SK-N-SH treated with all-trans-retinoic acid at 6 μM for 48 hours (cell line): ENCODE data around the gene HLF.

ENCODE experiments used
- BACH2 ChIP-seq: fragments of 250-450 bp; sonication (Bioruptor Pico); IDR thresholded peaks from 2 replicates; pipeline ENCODE4 v1.9.0; 2021; ENCODE audit warnings: mild to moderate bottlenecking, borderline replicate concordance
- CREB5 ChIP-seq: fragments of 250-450 bp; sonication (Bioruptor Pico); IDR thresholded peaks from 2 replicates; pipeline ENCODE4 v1.5.1; 2020; ENCODE audit warnings: low read depth, mild to moderate bottlenecking, moderate library complexity
- CSDC2 ChIP-seq: fragments of 250-450 bp; sonication (Bioruptor Pico); IDR thresholded peaks from 2 replicates; pipeline ENCODE4 v1.5.0; 2020; ENCODE audit warnings: mild to moderate bottlenecking, moderate library complexity
- ESRRG ChIP-seq: fragments of 250-450 bp; sonication (Bioruptor Pico); IDR thresholded peaks from 2 replicates; pipeline ENCODE4 v1.6.1; 2021; ENCODE audit warnings: mild to moderate bottlenecking
- GLIS3 ChIP-seq: fragments of 250-450 bp; sonication (Bioruptor Pico); IDR thresholded peaks from 2 replicates; pipeline ENCODE4 v1.5.0; 2020; ENCODE audit warnings: mild to moderate bottlenecking, moderate library complexity
- ISL1 ChIP-seq: fragments of 250-450 bp; sonication (Bioruptor Pico); IDR thresholded peaks from 2 replicates; pipeline ENCODE4 v2.1.2; 2022; ENCODE audit warnings: mild to moderate bottlenecking, moderate library complexity
- OSR1 ChIP-seq: fragments of 250-450 bp; sonication (Bioruptor Pico); IDR thresholded peaks from 2 replicates; pipeline ENCODE4 v1.8.0; 2022; ENCODE audit warnings: moderate library complexity, mild to moderate bottlenecking, inconsistent platforms
- PATZ1 ChIP-seq: fragments of 250-450 bp; sonication (Bioruptor Pico); IDR thresholded peaks from 2 replicates; pipeline ENCODE4 v1.8.0; 2020; ENCODE audit warnings: mild to moderate bottlenecking, moderate library complexity, borderline replicate concordance
- RARB ChIP-seq: fragments of 250-450 bp; sonication (Bioruptor Pico); IDR thresholded peaks from 2 replicates; pipeline ENCODE4 v1.8.0; 2021; ENCODE audit warnings: mild to moderate bottlenecking, moderate library complexity
- TCF4 ChIP-seq: fragments of 250-450 bp; sonication (Bioruptor Pico); IDR thresholded peaks from 2 replicates; pipeline ENCODE4 v1.8.0; 2021; ENCODE audit warnings: mild to moderate bottlenecking, moderate library complexity, borderline replicate concordance
- ZC3H10 ChIP-seq: fragments of 250-450 bp; sonication (Bioruptor Pico); IDR thresholded peaks from 2 replicates; pipeline ENCODE4 v1.5.1; 2021; ENCODE audit warnings: mild to moderate bottlenecking, moderate library complexity
- ZFP3 ChIP-seq: fragments of 250-450 bp; sonication (Bioruptor Pico); IDR thresholded peaks from 2 replicates; pipeline ENCODE4 v1.5.0; 2020; ENCODE audit warnings: mild to moderate bottlenecking, moderate library complexity
- ZNF565 ChIP-seq: fragments of 450-650 bp; formaldehyde crosslinking; conservative IDR thresholded peaks from 2 replicates; pipeline ENCODE4 v1.5.0; 2020; ENCODE audit warnings: low read depth, mild to moderate bottlenecking, moderate library complexity
- ZNF70 ChIP-seq: fragments of 450-650 bp; formaldehyde crosslinking; IDR thresholded peaks from 2 replicates; pipeline ENCODE4 v1.5.0; 2020; ENCODE audit warnings: mild to moderate bottlenecking, moderate library complexity

DNA sequence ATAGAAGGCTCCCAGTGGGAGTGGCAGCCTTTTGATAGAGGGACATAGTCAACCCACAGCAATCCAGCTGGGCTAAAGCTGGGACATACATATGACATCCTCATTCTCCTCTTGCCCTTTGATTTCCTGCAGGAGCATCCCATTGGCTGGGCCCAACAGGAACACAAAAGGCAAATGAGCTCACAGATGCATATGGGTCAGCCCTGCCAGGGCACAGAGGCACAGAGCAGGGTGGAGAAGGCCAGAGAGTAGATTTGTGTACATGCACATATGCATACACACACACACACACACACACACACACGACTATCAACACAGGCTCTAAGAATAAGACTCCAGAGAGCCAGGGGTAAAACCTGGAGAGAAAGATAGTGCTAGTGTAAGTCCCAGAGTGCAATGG lies 98.3 kb downstream of the HLF start:
- TF ChIP-seq PATZ1 (CRISPR knock-in tag) (no peak), ISL1 (CRISPR knock-in tag) (no peak), ZC3H10 (CRISPR knock-in tag) (no peak), ZNF70 (CRISPR knock-in tag) (no peak), BACH2 (no peak), OSR1 (no peak), TCF4 (CRISPR knock-in tag) (no peak), ZFP3 (no peak), CSDC2 (CRISPR knock-in tag) (no peak), ESRRG (no peak), CREB5 (no peak), ZNF565 (CRISPR knock-in tag) (no peak), RARB (no peak), GLIS3 (no peak)
